Activated CD4-positive, alpha-beta T cell treated with anti-CD3 and anti-CD28 coated beads, Interleukin-2, amount 10 ng/mL, durations not matched to agents 24 days and 14 days (primary cell): ENCODE results near the gene NINL. TPM values are rescaled to one million over a fixed set of nuclear protein-coding genes. Genes with fewer than 3 reads are reported as not detected.

Experiments
- DNase-seq: peaks from one replicate; pipeline ENCODE4 v3.0.0; 2022
- H3K27ac Mint-ChIP-seq: one replicate; pipeline ENCODE4 v1.8.0; 2022; ENCODE audit warnings: mild to moderate bottlenecking, mixed read lengths
- H3K27me3 Mint-ChIP-seq: one replicate; pipeline ENCODE4 v1.8.0; 2022; ENCODE audit warnings: mixed read lengths
- H3K36me3 Mint-ChIP-seq: one replicate; pipeline ENCODE4 v1.8.0; 2022; ENCODE audit warnings: low read depth, mild to moderate bottlenecking, mixed read lengths
- H3K4me1 Mint-ChIP-seq: one replicate; pipeline ENCODE4 v1.8.0; 2021; ENCODE audit warnings: mixed read lengths
- H3K4me3 Mint-ChIP-seq: one replicate; pipeline ENCODE4 v1.8.0; 2022; ENCODE audit warnings: mild to moderate bottlenecking, moderate library complexity, mixed read lengths
- H3K9me3 Mint-ChIP-seq: one replicate; pipeline ENCODE4 v1.8.0; 2021; ENCODE audit warnings: mixed read lengths
- intact Hi-C: fragments of 100-400 bp; cut with micrococcal nuclease; formaldehyde crosslinking; loops from one replicate; pipeline ENCODE4 v1.15.1; 2023
- total RNA-seq: library from RNA; stranded (reverse); gene quantifications from 2 replicates; pipeline ENCODE4 v1.2.3, GENCODE V29; 2022

Gene NINL
- total RNA-seq, 1 donor from 2014 or later, result 3.0 TPM

- intact Hi-C loops, result no loop called here
These were observed 43.7 kb downstream of the NINL start for GRCh38 chr20:25541676-25542075.

DNA sequence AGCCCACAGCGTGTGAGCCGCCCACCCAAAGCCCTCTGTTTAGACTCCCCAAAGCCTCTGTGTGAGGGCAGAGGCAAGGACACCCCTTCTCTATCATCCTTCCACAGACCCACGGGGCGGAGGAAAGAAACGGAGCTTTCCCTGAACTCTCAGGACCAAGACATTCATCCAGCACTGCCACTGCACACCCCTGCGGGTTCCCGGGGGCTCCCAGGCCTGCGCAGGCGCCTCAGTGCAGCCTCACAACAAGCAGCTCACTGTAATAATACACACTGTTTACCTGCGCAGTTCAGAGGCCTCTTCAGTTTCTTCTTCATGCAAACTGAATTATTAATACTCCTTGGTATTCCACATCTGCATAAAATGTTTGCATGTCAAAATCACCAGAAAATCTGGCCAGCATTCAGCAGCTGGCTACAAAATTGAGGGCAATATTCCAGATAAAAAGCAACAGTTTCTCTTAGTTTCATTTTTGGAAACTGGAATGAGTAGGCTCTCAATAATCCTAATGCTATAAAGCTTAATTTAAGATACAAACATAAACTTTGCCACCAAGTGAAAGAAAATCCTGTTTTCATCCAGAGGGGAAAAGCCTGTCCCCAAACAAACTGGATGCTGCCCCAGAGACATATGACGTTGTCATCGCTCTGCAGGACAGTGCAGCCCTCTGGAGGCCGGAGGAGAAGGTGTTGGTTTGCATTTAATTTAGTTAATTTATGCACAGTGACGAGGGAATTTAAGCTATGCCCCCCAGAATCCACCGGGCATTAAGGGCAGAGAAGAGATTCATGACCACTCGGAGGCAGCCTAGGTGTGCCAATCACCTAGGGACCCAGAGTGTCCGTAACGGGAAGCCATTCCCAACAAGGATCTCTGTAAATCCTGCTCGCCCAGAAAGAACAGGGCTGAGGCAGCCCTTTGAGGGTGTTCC, 45.3 kb downstream of the NINL start:
- Mint-ChIP-seq H3K4me1 (peaks cover 2% of the 10 kb centered on the region), H3K4me3 (no peak overlapping the region), H3K36me3 (no peaks in the 10 kb centered on the region), H3K27ac (no peak overlapping the region), H3K27me3 (no peaks in the 10 kb centered on the region), H3K9me3 (no peaks in the 10 kb centered on the region)
- DNase-seq, result no peak
- intact Hi-C loops, result no loop called here

More at GRCh38 chr20:25541676-25542075, 43.7 kb downstream of the NINL start:
- Mint-ChIP-seq H3K4me1 (peaks cover 2% of the 10 kb centered on the region), H3K27me3 (no peaks in the 10 kb centered on the region), H3K36me3 (no peaks in the 10 kb centered on the region), H3K9me3 (no peaks in the 10 kb centered on the region), H3K4me3 (no peak overlapping the region), H3K27ac (no peak overlapping the region)
- DNase-seq, result no peak

DNA sequence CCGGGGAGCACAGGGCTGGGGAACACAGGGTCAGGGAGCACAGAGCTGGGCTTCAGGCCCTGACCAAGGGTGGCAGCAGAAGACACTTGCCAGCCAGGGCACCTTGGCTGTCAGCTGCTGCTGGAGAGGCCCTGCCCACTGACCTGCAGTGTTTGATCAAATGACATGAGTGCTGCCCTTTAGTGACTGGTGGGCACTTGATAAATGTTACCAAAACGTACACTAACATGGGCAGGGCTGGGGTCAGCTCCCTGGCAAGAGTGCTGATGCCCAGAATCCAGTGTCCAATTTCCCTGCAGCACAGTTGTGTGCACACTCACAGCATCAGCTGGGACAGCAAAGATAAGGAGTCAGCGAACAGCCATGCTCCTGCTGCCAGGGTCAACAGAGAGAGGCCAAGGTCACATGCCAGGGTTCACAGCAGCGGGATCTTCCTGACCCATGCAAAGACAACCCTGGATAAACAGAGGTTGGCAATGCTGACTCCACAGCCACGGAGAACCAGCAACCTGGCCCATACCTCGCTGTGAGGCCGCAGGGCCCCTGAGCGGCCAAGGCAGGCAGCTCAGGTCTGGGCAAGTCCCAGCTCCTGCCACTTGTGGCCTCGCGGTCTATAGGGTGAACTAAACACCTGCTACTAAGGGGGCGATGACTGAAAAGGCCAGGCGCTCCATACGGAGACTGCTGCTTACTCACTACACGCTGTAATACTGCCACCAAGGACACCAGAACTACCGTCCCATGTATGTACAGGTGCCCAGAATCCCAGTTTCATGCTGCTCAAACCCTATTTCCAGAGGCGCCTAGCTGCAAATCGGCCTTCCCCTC, 46.3 kb downstream of the NINL start:
- peaks cover 2% of the 10 kb centered on the region for H3K4me1 Mint-ChIP-seq
- H3K9me3 Mint-ChIP-seq, result no peaks in the 10 kb centered on the region
- H3K27ac Mint-ChIP-seq, result no peak overlapping the region
- no peak for DNase-seq
- intact Hi-C loops, result no loop called here
- H3K36me3 Mint-ChIP-seq, result no peaks in the 10 kb centered on the region
- H3K27me3 Mint-ChIP-seq, result no peaks in the 10 kb centered on the region
- H3K4me3 Mint-ChIP-seq, result no peak overlapping the region

GRCh38 chr20:25537890-25538289, 47.4 kb downstream of the NINL start:
- Mint-ChIP-seq H3K27me3 (peaks cover 2% of the 10 kb centered on the region), H3K36me3 (no peaks in the 10 kb centered on the region), H3K27ac (no peak overlapping the region), H3K4me3 (no peak overlapping the region), H3K9me3 (no peaks in the 10 kb centered on the region), H3K4me1 (peaks cover 2% of the 10 kb centered on the region)
- intact Hi-C loops, result no loop called here
- no peak for DNase-seq

- Mint-ChIP-seq H3K36me3 (no peaks in the 10 kb centered on the region), H3K27ac (no peak overlapping the region), H3K27me3 (peaks cover 2% of the 10 kb centered on the region), H3K4me1 (no peaks in the 10 kb centered on the region), H3K4me3 (no peak overlapping the region), H3K9me3 (no peaks in the 10 kb centered on the region)
- DNase-seq, result no peak
- intact Hi-C loops, result no loop called here
These were observed 49.6 kb downstream of the NINL start for GRCh38 chr20:25535762-25536161.

DNA sequence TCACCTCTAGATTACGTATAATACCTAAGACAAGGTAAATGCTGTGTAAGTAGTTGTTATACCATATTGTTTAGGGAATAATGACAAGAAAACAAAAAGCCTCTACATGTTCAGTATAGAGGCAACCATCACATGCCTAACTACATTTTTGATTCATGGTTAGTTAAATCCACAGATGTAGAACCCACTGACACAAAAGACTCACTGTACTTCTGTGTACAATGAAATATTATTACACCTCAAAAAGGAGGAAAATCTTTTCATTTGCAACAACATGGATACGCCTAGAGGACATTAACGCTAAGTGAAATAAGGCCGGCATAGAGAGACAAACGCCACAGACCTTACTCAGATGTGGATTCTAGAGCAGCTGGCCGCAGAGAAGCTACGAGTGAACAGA, 50.5 kb downstream of the NINL start:
- Mint-ChIP-seq H3K4me3 (no peak overlapping the region), H3K27me3 (peaks cover 2% of the 10 kb centered on the region), H3K9me3 (no peaks in the 10 kb centered on the region), H3K4me1 (no peaks in the 10 kb centered on the region), H3K36me3 (no peaks in the 10 kb centered on the region), H3K27ac (no peak overlapping the region)
- DNase-seq, result no peak
- intact Hi-C loops, result no loop called here

DNA sequence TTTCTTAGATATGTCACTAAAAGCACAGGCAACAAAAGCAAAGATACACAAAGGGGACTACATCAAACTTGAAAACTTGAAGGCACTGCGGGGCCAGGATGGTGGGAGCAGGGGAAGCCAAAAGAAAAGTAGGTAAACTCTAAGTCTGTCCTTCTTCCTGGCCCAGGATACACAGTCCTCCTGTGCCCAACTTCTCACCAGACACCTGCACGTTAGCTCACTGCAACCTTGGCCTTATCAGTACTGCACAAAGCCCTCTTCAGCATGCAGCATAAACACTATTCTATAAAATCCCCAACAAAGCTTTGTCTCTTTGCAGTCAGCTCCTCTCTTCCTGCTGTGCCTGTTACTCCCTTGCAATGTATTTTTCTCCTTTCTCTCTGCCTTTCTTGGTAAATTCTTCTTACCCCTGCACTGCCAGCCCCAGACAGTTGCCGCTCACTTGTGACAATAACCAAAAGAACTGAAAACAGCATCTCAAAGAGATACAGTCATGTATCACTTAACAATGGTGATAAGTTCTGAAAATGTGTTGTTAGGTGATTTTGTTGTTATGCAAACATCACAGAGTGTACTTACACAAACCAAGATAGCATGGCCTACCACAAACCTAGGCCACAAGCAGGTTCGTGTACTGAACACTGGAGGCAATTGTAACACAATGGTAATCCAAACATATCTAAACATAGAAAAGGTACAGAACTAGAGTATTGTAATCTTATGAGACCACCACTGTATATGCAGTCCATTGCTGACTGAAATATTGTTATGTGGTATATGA, 51.2 kb downstream of the NINL start:
- peaks cover 2% of the 10 kb centered on the region for H3K27me3 Mint-ChIP-seq
- intact Hi-C loops, result no loop called here
- DNase-seq, result no peak
- H3K27ac Mint-ChIP-seq, result no peak overlapping the region
- no peaks in the 10 kb centered on the region for H3K4me1 Mint-ChIP-seq
- H3K36me3 Mint-ChIP-seq, result no peaks in the 10 kb centered on the region
- no peak overlapping the region for H3K4me3 Mint-ChIP-seq
- H3K9me3 Mint-ChIP-seq, result no peaks in the 10 kb centered on the region

GRCh38 chr20:25532971-25533391, 52.4 kb downstream of the NINL start:
- Mint-ChIP-seq H3K36me3 (no peaks in the 10 kb centered on the region), H3K27me3 (peaks cover 2% of the 10 kb centered on the region), H3K27ac (no peak overlapping the region), H3K4me3 (no peak overlapping the region), H3K4me1 (no peaks in the 10 kb centered on the region), H3K9me3 (no peaks in the 10 kb centered on the region)
- intact Hi-C loops, result no loop called here
- no peak for DNase-seq

- no peak for DNase-seq
- H3K4me3 Mint-ChIP-seq, result no peak overlapping the region
- intact Hi-C loops, result no loop called here
- no peaks in the 10 kb centered on the region for H3K36me3 Mint-ChIP-seq
- H3K27me3 Mint-ChIP-seq, result peaks cover 2% of the 10 kb centered on the region
- no peaks in the 10 kb centered on the region for H3K9me3 Mint-ChIP-seq
- H3K27ac Mint-ChIP-seq, result no peak overlapping the region
- no peaks in the 10 kb centered on the region for H3K4me1 Mint-ChIP-seq
These were observed 53.1 kb downstream of the NINL start for GRCh38 chr20:25532015-25532751.

- no peaks in the 10 kb centered on the region for H3K4me1 Mint-ChIP-seq
- no peak for DNase-seq
- H3K4me3 Mint-ChIP-seq, result no peak overlapping the region
- intact Hi-C loops, result no loop called here
- peaks cover 2% of the 10 kb centered on the region for H3K27me3 Mint-ChIP-seq
- H3K27ac Mint-ChIP-seq, result no peak overlapping the region
- no peaks in the 10 kb centered on the region for H3K36me3 Mint-ChIP-seq
- H3K9me3 Mint-ChIP-seq, result no peaks in the 10 kb centered on the region
These were observed 55.9 kb downstream of the NINL start for GRCh38 chr20:25529295-25529951.

DNA sequence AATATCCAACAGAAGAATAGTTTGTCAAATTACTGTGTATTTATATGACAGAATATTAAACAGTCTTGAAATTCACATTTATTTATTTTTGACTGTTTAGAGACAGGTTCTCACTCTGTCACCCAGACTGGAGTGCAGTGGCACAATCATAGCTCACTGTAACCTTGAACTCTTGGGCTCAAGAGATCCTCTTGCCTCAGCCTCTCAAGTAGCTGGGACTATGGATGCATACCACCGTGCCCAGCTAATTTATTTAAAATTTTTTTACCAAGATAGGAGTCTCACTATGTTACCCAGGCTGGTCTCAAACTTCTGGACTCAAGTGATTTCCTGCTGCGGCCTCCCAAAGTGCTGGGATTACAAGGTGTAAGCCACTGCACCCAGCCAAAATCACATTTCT, 57.4 kb downstream of the NINL start:
- no peak overlapping the region for H3K4me3 Mint-ChIP-seq
- intact Hi-C loops, result no loop called here
- H3K9me3 Mint-ChIP-seq, result no peaks in the 10 kb centered on the region
- no peaks in the 10 kb centered on the region for H3K27me3 Mint-ChIP-seq
- no peak for DNase-seq
- no peaks in the 10 kb centered on the region for H3K4me1 Mint-ChIP-seq
- H3K36me3 Mint-ChIP-seq, result no peaks in the 10 kb centered on the region
- H3K27ac Mint-ChIP-seq, result no peak overlapping the region

DNA sequence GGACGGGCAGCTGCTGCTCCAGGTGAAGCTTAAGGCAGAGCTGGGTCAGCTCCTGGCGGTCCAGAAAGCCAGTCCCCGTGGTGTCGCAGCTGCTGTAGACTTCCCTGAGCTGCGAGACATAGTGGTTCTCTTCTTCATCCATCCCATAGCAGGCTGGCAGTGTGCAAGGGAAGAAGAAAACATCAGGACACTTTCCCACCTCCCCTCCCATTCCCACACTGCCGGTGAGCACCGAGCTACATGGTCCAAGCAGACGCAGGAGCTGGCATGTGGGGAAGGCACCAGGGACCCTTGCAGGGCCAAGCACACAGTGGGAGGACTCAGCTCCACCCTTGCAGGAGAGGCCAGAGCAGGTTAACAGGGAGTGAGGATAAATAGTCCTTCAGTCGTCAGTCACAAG, 58.9 kb downstream of the NINL start:
- H3K4me3 Mint-ChIP-seq, result no peak overlapping the region
- H3K27me3 Mint-ChIP-seq, result no peaks in the 10 kb centered on the region
- no peak for DNase-seq
- no peaks in the 10 kb centered on the region for H3K9me3 Mint-ChIP-seq
- no peak overlapping the region for H3K27ac Mint-ChIP-seq
- no peaks in the 10 kb centered on the region for H3K36me3 Mint-ChIP-seq
- H3K4me1 Mint-ChIP-seq, result no peaks in the 10 kb centered on the region
- intact Hi-C loops, result no loop called here

- Mint-ChIP-seq H3K27ac (no peak overlapping the region), H3K9me3 (no peaks in the 10 kb centered on the region), H3K36me3 (no peaks in the 10 kb centered on the region), H3K27me3 (no peaks in the 10 kb centered on the region), H3K4me1 (no peaks in the 10 kb centered on the region), H3K4me3 (no peak overlapping the region)
- DNase-seq, result no peak
- intact Hi-C loops, result no loop called here
These were observed 59.5 kb downstream of the NINL start for GRCh38 chr20:25525867-25526266.
